ENCODE data around the gene SERPINE3.

Gene SERPINE3

GRCh38 chr13:51329606-51330005 is 9.9 kb upstream of the SERPINE3 start:
- no peak for DNase-seq

- DNase-seq: no peak
Observed at GRCh38 chr13:51330791-51331190, 8.7 kb upstream of the SERPINE3 start.

- no peak for DNase-seq
Observed at GRCh38 chr13:51331354-51331861, 8.1 kb upstream of the SERPINE3 start.

- DNase-seq: no peak
Observed at GRCh38 chr13:51332566-51333361, 6.7 kb upstream of the SERPINE3 start.

- no peak for DNase-seq
Observed at GRCh38 chr13:51333421-51333820, 6.1 kb upstream of the SERPINE3 start.

GRCh38 chr13:51333826-51334225 is 5.7 kb upstream of the SERPINE3 start:
- DNase-seq: no peak

- DNase-seq: no peak
Observed at GRCh38 chr13:51336746-51337145, 2.7 kb upstream of the SERPINE3 start.

- no peak for DNase-seq
Observed at GRCh38 chr13:51339952-51340732, 651 bp downstream of the SERPINE3 start.

GRCh38 chr13:51341232-51341631 is 1.7 kb downstream of the SERPINE3 start:
- DNase-seq: no peak

- no peak for DNase-seq
Observed at GRCh38 chr13:51341791-51342190, 2.3 kb downstream of the SERPINE3 start.

GRCh38 chr13:51342706-51343105 is 3.2 kb downstream of the SERPINE3 start:
- no peak for DNase-seq

GRCh38 chr13:51343475-51343874 is 4.0 kb downstream of the SERPINE3 start:
- DNase-seq: no peak

GRCh38 chr13:51346397-51346796 is 6.9 kb downstream of the SERPINE3 start:
- no peak for DNase-seq

- no peak for DNase-seq
Observed at GRCh38 chr13:51347099-51347498, 7.6 kb downstream of the SERPINE3 start.

GRCh38 chr13:51348069-51348967 is 8.8 kb downstream of the SERPINE3 start:
- no peak for DNase-seq

GRCh38 chr13:51349016-51349415 is 9.5 kb downstream of the SERPINE3 start:
- no peak for DNase-seq

GRCh38 chr13:51355217-51355616 is 15.7 kb downstream of the SERPINE3 start:
- no peak for DNase-seq

GRCh38 chr13:51357928-51358595 is 18.6 kb downstream of the SERPINE3 start:
- no peak for DNase-seq

- no peak for DNase-seq
Observed at GRCh38 chr13:51359352-51359751, 19.9 kb downstream of the SERPINE3 start.

- DNase-seq: no peak
Observed at GRCh38 chr13:51360489-51360888, 21.0 kb downstream of the SERPINE3 start.

GRCh38 chr13:51361106-51361505 is 21.6 kb downstream of the SERPINE3 start:
- DNase-seq: no peak

GRCh38 chr13:51363625-51364024 is 24.1 kb downstream of the SERPINE3 start:
- no peak for DNase-seq
